WERI-Rb-1 (cell line): ENCODE results near the gene KLHDC7B.

Experiments
- DNase-seq: peaks from one replicate; pipeline ENCODE4 v3.0.0-alpha.2; 2020
- H3K27ac ChIP-seq: fragments of 250-450 bp; sonication (Bioruptor Pico); 2 replicates; pipeline ENCODE4 v1.5.1; 2020; ENCODE audit warnings: mild to moderate bottlenecking, moderate library complexity
- H3K27me3 ChIP-seq: fragments of 250-450 bp; sonication (Bioruptor Pico); 2 replicates; pipeline ENCODE4 v1.5.1; 2021; ENCODE audit warnings: mild to moderate bottlenecking, low read depth, moderate library complexity; ENCODE audit not compliant: insufficient read depth, severe bottlenecking
- H3K36me3 ChIP-seq: fragments of 250-450 bp; sonication (Bioruptor Pico); 2 replicates; pipeline ENCODE4 v1.5.1; 2020; ENCODE audit warnings: mild to moderate bottlenecking, moderate library complexity
- H3K4me3 ChIP-seq: 2 replicates; pipeline ENCODE4 v1.5.1; 2011; ENCODE audit warnings: low read depth, mild to moderate bottlenecking, control low read depth, low read length
- H3K9me3 ChIP-seq: fragments of 250-450 bp; sonication (Bioruptor Pico); 2 replicates; pipeline ENCODE4 v1.5.1; 2021; ENCODE audit warnings: mild to moderate bottlenecking, moderate library complexity; ENCODE audit not compliant: severe bottlenecking
- TF ChIP-seq, protein P1 (sequence below): IDR thresholded peaks from 2 replicates; pipeline ENCODE4 v1.5.1; 2011; ENCODE audit warnings: low read depth, mild to moderate bottlenecking, control low read depth, inconsistent platforms, low read length

KLHDC7B gene

DNA sequence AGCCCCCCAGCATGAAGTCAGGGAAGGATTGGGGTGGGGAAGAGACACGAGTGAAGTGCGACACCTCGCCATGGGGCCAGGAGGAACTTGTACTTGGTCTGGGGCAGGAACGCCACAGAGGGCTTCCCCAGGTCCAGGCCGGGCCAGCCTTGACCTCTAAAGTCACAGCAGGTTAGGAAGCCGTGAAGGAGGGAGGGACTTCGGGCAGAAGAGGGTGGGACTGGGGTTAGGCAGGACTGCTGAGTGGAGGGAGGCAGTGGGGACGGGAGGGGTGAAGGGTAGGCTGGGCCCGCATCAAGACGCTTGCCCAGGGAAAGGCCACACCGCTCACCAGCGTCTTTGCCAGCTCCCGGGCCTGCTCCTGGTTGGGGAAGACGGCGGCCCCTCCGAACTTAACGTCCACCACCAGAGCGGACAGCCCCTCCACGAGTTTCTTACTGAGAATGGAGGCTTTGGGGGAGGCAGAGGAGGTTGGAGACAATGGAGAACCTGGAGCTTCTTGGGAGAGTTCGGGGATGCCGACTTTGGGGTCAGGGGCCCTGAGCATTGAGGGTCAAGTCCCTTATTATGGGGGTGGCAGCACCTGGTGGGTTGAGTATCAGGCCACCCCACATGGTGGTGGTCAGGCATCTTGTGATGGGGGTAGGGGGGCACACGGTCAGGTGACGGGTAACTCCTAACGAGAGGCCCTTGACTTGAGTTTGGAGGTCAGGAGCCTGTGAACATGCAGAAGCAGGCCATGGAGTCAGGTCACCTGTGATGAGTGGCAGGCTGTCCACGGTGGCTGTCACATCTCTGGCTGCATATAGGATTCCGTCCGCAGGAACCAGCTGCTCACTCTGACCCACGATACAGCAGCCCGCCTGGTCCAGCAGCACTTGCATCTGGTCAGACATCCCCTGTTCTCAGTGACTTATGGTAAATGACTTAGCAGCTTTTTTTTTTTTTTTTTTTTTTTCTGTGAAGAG, 18.6 kb upstream of the KLHDC7B start:
- Histone ChIP-seq H3K27ac (peak overlapping the region; percentile 92), H3K9me3 (peaks cover 11% of the 10 kb centered on the region), H3K4me3 (peak overlapping the region; percentile 85), H3K36me3 (peaks cover 26% of the 10 kb centered on the region), H3K27me3 (no peaks in the 10 kb centered on the region)
- DNase-seq = peak; percentile 84
- TF ChIP-seq, protein P1, sequence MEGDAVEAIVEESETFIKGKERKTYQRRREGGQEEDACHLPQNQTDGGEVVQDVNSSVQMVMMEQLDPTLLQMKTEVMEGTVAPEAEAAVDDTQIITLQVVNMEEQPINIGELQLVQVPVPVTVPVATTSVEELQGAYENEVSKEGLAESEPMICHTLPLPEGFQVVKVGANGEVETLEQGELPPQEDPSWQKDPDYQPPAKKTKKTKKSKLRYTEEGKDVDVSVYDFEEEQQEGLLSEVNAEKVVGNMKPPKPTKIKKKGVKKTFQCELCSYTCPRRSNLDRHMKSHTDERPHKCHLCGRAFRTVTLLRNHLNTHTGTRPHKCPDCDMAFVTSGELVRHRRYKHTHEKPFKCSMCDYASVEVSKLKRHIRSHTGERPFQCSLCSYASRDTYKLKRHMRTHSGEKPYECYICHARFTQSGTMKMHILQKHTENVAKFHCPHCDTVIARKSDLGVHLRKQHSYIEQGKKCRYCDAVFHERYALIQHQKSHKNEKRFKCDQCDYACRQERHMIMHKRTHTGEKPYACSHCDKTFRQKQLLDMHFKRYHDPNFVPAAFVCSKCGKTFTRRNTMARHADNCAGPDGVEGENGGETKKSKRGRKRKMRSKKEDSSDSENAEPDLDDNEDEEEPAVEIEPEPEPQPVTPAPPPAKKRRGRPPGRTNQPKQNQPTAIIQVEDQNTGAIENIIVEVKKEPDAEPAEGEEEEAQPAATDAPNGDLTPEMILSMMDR = no peak

GRCh38 chr22:50527921-50528681, 17.6 kb upstream of the KLHDC7B start:
- TF ChIP-seq, protein P1 = no peak
- Histone ChIP-seq H3K4me3 (no peak overlapping the region), H3K27ac (no peak overlapping the region), H3K27me3 (no peaks in the 10 kb centered on the region), H3K36me3 (peaks cover 16% of the 10 kb centered on the region), H3K9me3 (peaks cover 11% of the 10 kb centered on the region)
- no peak for DNase-seq

GRCh38 chr22:50528682-50529415, 16.9 kb upstream of the KLHDC7B start:
- TF ChIP-seq, protein P1 = no peak
- H3K36me3 ChIP-seq = peaks cover 9% of the 10 kb centered on the region
- no peak overlapping the region for H3K4me3 ChIP-seq
- H3K9me3 ChIP-seq = peaks cover 11% of the 10 kb centered on the region
- H3K27ac ChIP-seq = no peak overlapping the region
- no peak for DNase-seq
- no peaks in the 10 kb centered on the region for H3K27me3 ChIP-seq

DNA sequence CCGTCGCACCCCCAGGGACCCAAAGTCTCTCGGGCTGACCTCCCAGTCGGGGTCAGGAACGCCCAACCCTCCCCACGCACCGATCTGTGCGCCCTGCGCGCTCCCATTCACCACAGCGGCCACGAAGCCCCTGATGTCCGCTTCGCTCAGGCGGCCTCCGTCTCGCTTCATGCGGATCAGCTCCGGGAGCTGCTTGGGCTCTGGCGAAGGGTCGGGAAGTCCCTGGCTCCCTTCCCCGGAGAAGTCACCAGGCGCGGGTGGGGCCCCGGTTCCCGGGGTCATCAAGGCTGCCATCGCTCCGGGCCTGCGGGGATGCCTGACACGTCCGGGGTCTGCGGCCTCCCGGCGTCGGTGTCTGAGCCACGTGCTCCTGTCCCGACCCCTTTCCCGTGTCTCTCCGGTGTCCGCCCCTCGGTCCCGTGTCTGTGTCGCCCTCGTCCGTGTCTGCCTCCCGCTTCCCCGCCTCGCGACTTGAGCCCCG, 16.2 kb upstream of the KLHDC7B start:
- Histone ChIP-seq H3K36me3 (peaks cover 3% of the 10 kb centered on the region), H3K9me3 (peaks cover 11% of the 10 kb centered on the region), H3K27me3 (no peaks in the 10 kb centered on the region), H3K27ac (no peak overlapping the region), H3K4me3 (no peak overlapping the region)
- DNase-seq = no peak
- TF ChIP-seq, protein P1 = no peak

DNA sequence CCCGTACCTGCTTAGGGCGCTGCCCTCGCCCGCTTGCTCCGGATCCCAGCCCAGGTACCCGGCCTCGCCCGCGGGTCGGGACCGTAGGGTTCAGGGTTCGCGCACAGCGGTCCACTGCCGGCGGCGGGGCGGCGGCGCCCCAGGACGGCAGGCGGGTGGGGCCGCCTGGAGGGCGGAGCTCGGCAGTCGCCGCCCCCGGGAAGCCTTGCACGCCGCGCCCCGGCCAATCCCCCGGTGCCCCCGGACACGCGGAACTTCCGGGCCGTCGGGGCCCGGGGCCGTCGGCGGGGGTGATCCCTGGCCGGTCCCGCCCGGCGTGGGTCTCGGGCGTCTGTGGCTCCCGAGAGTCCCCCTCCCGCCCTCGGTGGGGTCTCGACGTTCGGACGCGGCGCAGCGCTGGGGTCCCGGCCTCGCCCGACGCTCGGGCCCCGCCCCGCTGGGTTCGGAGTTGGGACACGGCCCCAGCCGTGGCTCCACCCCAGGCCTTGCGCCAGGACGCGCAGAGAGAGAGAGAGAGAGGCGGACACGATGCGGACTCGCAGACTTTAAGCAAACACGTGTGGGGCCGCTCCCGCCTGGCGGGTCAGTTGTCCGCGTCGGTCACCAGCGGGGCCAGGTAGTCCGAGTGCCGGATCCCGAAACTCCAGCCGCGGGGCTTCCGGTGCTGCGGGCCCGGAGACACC, 15.7 kb upstream of the KLHDC7B start, which contains the start of gene TYMP:
Gene TYMP, minus strand, starts transcription at position 116 of the 683 bp plus-strand sequence. CDS start 303 bp downstream, outside the sequence.
- TF ChIP-seq, protein P1 = no peak
- no peak for DNase-seq
- no peak within 1 kb of the TSS for H3K4me3 ChIP-seq
- peaks cover 11% of the 10 kb centered on the region for H3K9me3 ChIP-seq
- H3K36me3 ChIP-seq = no peaks in the 10 kb centered on the region
- H3K27ac ChIP-seq = no peak within 1 kb of the TSS
- no peaks in the 10 kb centered on the region for H3K27me3 ChIP-seq
